Amygdala (tissue), 56 donors: ENCODE results near the gene NR2E3.

Experiments
- DNase-seq, 56 donors: peaks; one replicate each; lab custom pipeline; 2025; lab: John Stamatoyannopoulos, UW

NR2E3 gene

GRCh38 chr15:71810256-71811035 lies at the start of gene NR2E3:
TSS of gene NR2E3 (plus strand) at chr15:71810554. CDS start at chr15:71810744, 190 bp downstream.
- DNase-seq = no peak

GRCh38 chr15:71760852-71761251 lies 49.5 kb upstream of the NR2E3 start:
- DNase-seq = no peak

- DNase-seq = no peak
Measured at GRCh38 chr15:71761649-71762048, 48.7 kb upstream of the NR2E3 start.

- no peak for DNase-seq
Measured at GRCh38 chr15:71768184-71768583, 42.2 kb upstream of the NR2E3 start.

GRCh38 chr15:71773206-71773859 lies 37.0 kb upstream of the NR2E3 start:
- DNase-seq = no peak

GRCh38 chr15:71775856-71776255 lies 34.5 kb upstream of the NR2E3 start:
- no peak for DNase-seq

- no peak for DNase-seq
Measured at GRCh38 chr15:71776304-71776703, 34.0 kb upstream of the NR2E3 start.

- DNase-seq = no peak
Measured at GRCh38 chr15:71777216-71777943, 33.0 kb upstream of the NR2E3 start.

GRCh38 chr15:71779073-71779797 lies 31.1 kb upstream of the NR2E3 start:
- DNase-seq = no peak

- peak in 2 of 56 donors; percentile 5 to 19 for DNase-seq
Measured at GRCh38 chr15:71780115-71780976, 30.0 kb upstream of the NR2E3 start.

- DNase-seq = no peak
Measured at GRCh38 chr15:71781179-71781964, 29.0 kb upstream of the NR2E3 start.

- DNase-seq = no peak
Measured at GRCh38 chr15:71781965-71782265, 28.4 kb upstream of the NR2E3 start.

- no peak for DNase-seq
Measured at GRCh38 chr15:71782422-71783165, 27.8 kb upstream of the NR2E3 start.

- DNase-seq = no peak
Measured at GRCh38 chr15:71784719-71785118, 25.6 kb upstream of the NR2E3 start.

GRCh38 chr15:71785996-71786395 lies 24.4 kb upstream of the NR2E3 start:
- DNase-seq = no peak

GRCh38 chr15:71786673-71787072 lies 23.7 kb upstream of the NR2E3 start:
- DNase-seq = no peak

- DNase-seq = no peak
Measured at GRCh38 chr15:71788646-71789579, 21.4 kb upstream of the NR2E3 start.
